ENCODE measurements around the gene RAD51B.

Gene RAD51B

DNA sequence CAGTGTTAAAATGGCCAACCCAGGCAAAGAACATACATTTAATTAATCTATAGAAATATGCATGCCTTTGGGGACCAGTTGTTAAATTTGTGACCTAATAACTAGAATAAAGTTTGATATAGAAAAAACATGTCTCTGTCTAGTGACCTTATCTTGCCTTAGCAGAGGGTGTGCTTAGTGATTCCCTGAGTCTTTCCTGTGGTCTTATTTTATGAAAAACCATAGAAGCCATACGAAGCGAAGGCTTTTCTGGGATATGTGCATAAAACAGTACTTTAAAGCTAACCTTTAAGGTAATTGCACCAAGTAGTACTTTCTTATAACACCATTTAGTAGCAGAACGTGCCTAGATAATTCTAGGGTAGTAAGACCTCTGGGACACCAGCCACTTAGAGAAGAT, 593.9 kb downstream of the RAD51B start:
- TF ChIP-seq, protein P1, sequence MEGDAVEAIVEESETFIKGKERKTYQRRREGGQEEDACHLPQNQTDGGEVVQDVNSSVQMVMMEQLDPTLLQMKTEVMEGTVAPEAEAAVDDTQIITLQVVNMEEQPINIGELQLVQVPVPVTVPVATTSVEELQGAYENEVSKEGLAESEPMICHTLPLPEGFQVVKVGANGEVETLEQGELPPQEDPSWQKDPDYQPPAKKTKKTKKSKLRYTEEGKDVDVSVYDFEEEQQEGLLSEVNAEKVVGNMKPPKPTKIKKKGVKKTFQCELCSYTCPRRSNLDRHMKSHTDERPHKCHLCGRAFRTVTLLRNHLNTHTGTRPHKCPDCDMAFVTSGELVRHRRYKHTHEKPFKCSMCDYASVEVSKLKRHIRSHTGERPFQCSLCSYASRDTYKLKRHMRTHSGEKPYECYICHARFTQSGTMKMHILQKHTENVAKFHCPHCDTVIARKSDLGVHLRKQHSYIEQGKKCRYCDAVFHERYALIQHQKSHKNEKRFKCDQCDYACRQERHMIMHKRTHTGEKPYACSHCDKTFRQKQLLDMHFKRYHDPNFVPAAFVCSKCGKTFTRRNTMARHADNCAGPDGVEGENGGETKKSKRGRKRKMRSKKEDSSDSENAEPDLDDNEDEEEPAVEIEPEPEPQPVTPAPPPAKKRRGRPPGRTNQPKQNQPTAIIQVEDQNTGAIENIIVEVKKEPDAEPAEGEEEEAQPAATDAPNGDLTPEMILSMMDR (IDR thresholded peaks at IDR 0.05; ENCODE audit: low read depth, low read length) = no peak
- no peak overlapping the region for H3K4me3 ChIP-seq (replicated peaks in 1 of 2; ENCODE audit: low read depth in 2 of 2, low read length in 2 of 2)
- no peak for DNase-seq (ENCODE audit: low read depth in 2 of 2)

DNA sequence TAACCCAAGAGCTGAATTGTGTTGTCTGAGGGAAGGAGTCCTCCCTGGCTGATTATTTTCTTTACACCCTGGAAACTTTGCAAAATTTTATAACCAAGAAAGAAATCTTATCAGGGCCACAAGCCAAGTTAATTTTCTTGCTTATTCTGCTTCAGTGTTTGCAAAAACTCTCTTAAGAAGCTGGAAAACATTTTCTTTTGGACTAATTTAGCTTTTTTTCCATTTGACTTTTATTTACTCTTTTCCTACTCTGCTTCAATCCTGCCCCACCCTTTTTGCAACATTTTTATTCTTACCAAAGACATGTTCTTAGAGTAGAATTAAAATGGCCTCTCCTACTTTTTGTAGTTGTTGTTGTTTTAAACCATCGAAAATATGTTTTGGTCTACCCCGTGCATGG, 594.5 kb downstream of the RAD51B start:
- no peak overlapping the region for H3K4me3 ChIP-seq (replicated peaks in 1 of 2; ENCODE audit: low read depth in 2 of 2, low read length in 2 of 2)
- TF ChIP-seq, protein P1 (IDR thresholded peaks at IDR 0.05; ENCODE audit: low read depth, low read length) = no peak
- no peak for DNase-seq (ENCODE audit: low read depth in 2 of 2)

DNA sequence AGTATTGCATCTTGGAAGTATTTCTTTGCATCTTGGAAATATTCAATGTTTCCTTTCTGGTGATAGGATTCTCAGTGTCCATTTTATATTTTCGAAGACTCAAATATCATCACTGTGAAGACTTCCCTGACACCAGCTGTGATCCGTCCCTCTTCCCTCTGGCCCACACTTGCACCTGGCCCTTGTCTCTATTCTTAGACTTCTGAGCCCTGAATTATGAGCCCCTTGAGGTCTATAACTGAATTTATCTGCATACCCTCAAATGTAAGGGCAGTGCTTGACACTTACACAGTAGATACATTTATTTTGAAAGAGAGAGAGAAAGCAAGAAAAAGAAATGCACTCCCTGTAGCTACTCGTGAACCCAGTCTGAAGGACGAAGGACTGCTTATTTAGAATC, 596.6 kb downstream of the RAD51B start:
- TF ChIP-seq, protein P1 (IDR thresholded peaks at IDR 0.05; ENCODE audit: low read depth, low read length) = no peak
- H3K4me3 ChIP-seq (replicated peaks in 1 of 2; ENCODE audit: low read depth in 2 of 2, low read length in 2 of 2) = no peak overlapping the region
- no peak for DNase-seq (ENCODE audit: low read depth in 2 of 2)

DNA sequence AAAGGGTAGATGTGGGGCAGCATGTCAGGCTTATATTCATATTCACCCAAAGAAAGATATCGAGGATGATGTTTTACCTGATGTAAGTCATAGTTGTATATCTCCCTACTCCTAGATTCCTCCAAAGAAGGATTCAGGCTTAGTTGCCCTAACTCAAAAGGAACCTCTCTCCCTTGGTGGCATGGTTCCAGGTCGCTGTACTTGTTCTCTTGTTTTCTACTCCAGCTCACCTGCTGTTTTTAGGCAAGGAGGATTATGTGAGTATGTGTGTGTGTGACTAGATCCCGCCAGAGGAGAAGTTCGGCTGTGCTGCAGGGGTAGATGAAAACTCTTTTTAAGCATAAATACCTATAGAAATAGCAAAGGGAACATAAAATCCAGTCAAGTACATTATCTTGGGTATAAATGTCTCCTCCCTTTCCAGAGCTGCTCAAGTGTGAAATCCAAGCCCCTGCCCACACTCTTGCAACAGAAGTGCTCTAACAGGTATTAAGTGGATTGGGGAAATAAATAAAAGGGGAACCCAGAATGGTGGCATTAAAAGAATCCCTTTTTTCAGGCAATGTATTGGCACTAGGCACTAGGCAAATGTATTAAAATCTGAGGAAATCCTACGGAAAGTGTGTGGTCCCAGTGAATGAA, 597.6 kb downstream of the RAD51B start:
- DNase-seq (ENCODE audit: low read depth in 2 of 2) = no peak
- TF ChIP-seq, protein P1 (IDR thresholded peaks at IDR 0.05; ENCODE audit: low read depth, low read length) = no peak
- no peak overlapping the region for H3K4me3 ChIP-seq (replicated peaks in 1 of 2; ENCODE audit: low read depth in 2 of 2, low read length in 2 of 2)

DNA sequence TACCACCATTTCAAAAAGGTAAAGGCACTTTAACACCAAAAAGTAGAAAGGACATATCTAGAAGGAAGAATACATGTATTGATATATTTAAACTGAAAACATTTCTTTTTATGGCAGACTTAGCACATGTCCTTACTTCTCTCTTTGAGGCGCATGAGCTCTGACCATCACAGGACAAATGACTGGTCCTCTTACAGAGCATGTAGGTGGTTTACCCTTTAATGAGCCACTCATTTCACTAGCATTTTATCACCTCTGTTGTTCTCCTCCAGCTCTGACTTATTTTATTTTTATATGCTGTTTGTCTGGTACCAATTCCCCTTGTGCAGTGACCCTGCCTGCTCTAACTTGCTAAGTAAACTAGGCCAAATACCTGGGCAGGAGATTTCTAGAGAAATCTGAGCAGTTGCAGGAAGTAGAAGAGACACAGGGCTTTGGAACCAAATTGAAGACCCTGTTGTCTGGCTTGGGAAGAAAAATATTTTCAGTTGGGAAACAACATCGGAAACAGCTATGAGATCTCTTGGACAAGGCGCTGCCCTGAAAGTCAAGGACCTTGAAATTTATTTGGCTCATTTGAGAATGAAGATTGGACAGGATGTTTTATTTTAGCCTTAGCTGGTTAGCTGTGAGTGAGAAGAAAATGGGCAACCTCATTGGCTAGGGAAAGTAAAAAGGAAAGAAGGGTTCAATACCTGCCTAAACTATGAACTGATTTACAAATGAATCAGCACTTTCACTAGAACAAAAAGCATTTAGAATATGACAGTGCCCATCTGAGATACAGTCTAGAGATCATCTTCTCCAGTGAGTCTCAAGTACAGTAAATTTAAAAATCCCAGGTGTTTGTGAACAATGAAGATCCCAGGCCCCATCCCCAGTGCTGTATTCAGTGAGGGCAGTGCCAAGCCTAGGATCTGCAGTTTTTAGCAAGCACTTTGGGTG, 598.9 kb downstream of the RAD51B start:
- TF ChIP-seq, protein P1 (IDR thresholded peaks at IDR 0.05; ENCODE audit: low read depth, low read length) = no peak
- no peak overlapping the region for H3K4me3 ChIP-seq (replicated peaks in 1 of 2; ENCODE audit: low read depth in 2 of 2, low read length in 2 of 2)
- no peak for DNase-seq (ENCODE audit: low read depth in 2 of 2)

DNA sequence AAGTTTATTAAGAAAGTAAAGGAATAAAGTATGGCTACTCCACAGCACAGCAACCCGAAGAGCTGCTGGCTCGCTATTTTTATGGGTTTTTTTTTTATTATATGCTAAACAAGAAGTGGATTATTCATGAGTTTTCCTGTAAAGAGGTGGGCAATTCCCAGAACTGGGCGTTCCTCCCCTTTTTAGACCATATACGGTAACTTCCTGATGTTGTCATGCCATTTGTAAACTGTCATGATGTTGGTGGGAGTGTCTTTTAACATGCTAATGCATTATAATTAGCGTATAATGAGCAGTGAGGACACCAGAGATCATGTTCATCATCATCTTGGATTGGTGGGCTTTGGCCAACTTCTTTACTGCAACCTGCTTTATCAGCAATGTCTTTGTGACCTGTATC, 600.8 kb downstream of the RAD51B start:
- DNase-seq (ENCODE audit: low read depth in 2 of 2) = no peak
- TF ChIP-seq, protein P1 (IDR thresholded peaks at IDR 0.05; ENCODE audit: low read depth, low read length) = no peak
- H3K4me3 ChIP-seq (replicated peaks in 1 of 2; ENCODE audit: low read depth in 2 of 2, low read length in 2 of 2) = no peak overlapping the region

Data from cardiac fibroblast (primary cell).